Eye (tissue), 1 donor: ENCODE results near the gene GTF2H4.

Experiments
- DNase-seq: peaks from one replicate; pipeline ENCODE4 v3.0.0-alpha.2; 2015

GTF2H4 gene

GRCh38 chr6:30962716-30963115 lies 54.7 kb downstream of the GTF2H4 start:
- DNase-seq = no peak

GRCh38 chr6:30963641-30964040 lies 55.6 kb downstream of the GTF2H4 start:
- DNase-seq = no peak
